Hair follicle dermal papilla cell (primary cell): ENCODE results near the gene BEST4. TPM values are rescaled to one million over a fixed set of nuclear protein-coding genes. Genes with fewer than 3 reads are reported as not detected.

Experiments
- small RNA-seq: library from RNA; depleted of rRNA; stranded (forward); fragments of <200 nt; gene quantifications from one replicate; pipeline ENCODE3, GENCODE V24; 2012
- total RNA-seq: library from RNA; depleted of rRNA; stranded (reverse); fragments of >200 nt; gene quantifications from 2 replicates; pipeline ENCODE4 v1.2.3, GENCODE V29; 2012

Gene BEST4
- total RNA-seq = 0.16 and 0.24 TPM in 2 replicates

GRCh38 chr1:44788120-44788860 lies at the start of gene BEST4:
Gene BEST4 (minus strand): TSS chr1:44788170. CDS start chr1:44787705, 465 bp downstream.

DNA sequence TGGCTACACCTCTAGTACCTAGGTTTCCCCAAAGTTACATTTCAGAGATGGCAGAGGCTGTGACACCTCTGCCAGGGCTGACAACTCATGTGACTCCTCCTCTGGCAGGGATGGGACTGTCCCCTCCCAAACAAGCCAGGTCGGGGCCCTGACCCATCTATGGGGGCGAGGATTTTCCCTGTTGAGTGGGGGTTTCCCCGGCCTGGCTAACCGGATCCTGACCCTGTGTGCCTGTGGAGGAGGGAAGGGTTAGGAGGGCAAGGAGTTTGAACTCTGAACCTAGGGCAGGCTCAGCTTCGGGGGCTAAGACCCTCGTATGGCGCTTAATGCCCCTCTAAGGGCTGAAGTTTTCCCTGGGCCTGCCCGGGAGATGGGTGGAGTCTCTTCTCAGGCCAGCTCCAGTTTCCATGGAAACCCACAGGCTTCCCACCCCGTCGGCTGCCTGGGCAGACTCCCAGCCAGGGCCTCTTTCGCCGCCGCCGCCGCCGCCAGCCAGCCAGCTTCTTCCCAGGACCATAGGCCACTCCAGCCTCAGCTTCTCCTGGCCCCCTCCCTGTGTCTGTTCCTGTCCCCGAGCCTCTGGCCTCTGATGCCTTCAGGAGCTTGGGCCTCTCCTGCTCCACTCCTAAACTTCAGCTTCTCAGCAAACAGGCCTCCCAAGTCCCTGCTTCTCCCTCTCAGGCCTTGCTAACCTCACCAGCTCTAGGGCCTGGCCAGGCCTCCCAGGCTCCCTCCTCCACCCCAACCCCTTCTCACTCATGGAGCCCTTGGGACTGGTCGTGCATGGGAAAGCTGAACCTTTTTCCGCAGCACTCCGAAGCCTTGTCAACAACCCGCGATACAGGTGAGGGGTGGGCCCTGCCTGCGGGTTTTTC lies 20.3 kb upstream of the BEST4 start, which contains the start of gene BTBD19:
Gene BTBD19 (plus strand): TSS at position 461 of the 875 bp plus-strand sequence. CDS start 298 bp downstream, at position 759.

GRCh38 chr1:44806704-44807363 lies 18.9 kb upstream of the BEST4 start, which contains the start of gene DYNLT4:
Gene DYNLT4 (minus strand): TSS chr1:44807351. CDS start chr1:44806668, 683 bp downstream.

DNA sequence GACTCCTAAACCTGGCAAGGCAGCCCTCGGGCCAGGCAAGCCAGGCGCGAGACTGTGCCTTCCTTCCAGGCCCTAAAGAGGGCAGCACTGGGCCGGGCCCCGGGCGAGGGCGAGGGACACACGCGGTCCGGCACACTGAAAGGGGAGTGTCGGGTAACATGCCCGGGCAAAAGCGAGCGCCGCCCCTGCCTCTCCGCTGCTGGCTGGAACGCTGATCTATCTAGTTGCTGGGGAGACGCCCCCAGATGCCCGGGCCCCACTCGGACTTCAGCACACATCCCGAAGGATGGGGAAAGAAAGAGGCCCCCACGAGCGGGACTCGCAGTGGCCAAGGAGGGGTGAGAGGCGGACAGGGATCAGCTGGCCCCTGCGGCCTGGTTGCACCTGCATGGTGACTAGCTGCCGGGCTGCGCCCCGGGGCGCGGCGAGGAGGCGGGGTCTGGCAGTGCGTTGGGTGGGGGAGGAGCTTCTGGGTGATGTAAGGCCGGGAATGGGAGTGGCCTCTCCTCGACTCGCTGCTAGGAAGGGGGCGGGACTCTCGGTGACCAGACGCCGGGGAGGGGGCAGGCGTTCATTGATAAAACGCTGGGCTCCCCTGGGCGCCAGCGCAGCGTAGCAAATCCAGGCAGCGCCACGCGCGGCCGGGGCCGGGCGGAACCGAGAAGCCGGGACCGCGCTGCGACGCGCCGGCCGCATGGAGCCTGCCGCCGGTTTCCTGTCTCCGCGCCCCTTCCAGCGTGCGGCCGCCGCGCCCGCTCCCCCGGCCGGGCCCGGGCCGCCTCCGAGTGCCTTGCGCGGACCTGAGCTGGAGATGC lies 12.0 kb upstream of the BEST4 start, which contains the start of gene PLK3:
Gene PLK3 (plus strand): TSS at position 608 of the 815 bp plus-strand sequence. CDS start 87 bp downstream, at position 695.

GRCh38 chr1:44775078-44775929 lies 12.7 kb downstream of the BEST4 start, which contains the start of gene RPS8:
Gene RPS8 (plus strand): TSS chr1:44775540. CDS start chr1:44775597, 57 bp downstream.

DNA sequence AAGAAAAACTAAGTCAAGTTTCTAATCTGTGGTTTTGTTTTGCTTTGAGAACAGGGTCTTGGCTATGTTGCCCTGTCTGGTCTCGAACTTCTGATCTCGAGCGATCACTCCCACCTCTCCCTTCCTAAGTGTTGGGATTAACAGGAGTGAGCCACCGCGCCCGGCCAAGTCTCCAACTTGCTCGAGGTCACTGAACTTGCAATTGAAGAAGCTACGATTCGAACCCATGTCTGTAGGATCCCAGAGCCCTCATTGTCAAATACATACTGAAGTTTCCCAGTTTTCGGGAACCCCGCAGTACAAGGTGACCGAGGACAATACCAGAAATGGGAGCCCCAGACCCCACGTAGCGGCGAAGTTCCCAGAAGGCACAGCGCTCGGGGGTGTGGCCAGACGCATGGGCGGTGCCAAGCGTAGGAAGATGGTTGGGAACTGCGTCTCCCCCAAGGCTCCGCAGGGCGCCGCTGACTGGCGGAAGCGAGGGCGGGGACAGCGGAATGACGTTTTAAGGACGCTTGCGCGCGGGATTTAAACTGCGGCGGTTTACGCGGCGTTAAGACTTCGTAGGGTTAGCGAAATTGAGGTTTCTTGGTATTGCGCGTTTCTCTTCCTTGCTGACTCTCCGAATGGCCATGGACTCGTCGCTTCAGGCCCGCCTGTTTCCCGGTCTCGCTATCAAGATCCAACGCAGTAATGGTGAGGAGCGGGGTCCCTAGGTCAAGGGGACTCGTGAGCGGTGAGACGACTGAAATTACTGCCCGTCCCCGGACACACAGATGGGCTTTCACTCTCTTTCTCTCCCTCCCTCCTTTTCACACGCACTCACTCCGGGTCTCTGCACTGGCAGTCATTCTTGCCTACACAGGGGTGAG lies 48.4 kb downstream of the BEST4 start, which contains the start of gene KIF2C:
Gene KIF2C (plus strand): TSS at position 531 of the 872 bp plus-strand sequence. CDS start 96 bp downstream, at position 627.

Small RNA genes within 50 kb of the gene (small RNA-seq; reads per million reads assigned to genes)
- 656 reads per million, percentile 99 among the genes with 10 or more reads in this experiment for gene SNORD38A
- not detected for gene SNORD38B
- 52.1 reads per million, percentile 97 among the genes with 10 or more reads in this experiment for gene SNORD46
- gene SNORD55 = not detected

Other genes starting within 250 kb of the BEST4 start
- gene TMEM53, start 113.7 kb downstream of the BEST4 start, total RNA-seq = 5.8 and 7.4 TPM in 2 replicates
- gene ARMH1, start 113.5 kb downstream of the BEST4 start, total RNA-seq = 0.97 and 2.9 TPM in 2 replicates
- not detected in 2 replicates for gene RNU5D-1, start 57.0 kb downstream of the BEST4 start, total RNA-seq
- gene KIF2C, start 48.3 kb downstream of the BEST4 start, total RNA-seq = 2.6 TPM in 2 replicates
- 847 and 1,097 TPM in 2 replicates for gene RPS8, start 12.6 kb downstream of the BEST4 start, total RNA-seq
- gene PLK3, start 12.2 kb upstream of the BEST4 start, total RNA-seq = 36.5 and 45.4 TPM in 2 replicates
- not detected in 2 replicates for gene DYNLT4, start 19.2 kb upstream of the BEST4 start, total RNA-seq
- gene BTBD19, start 20.4 kb upstream of the BEST4 start, total RNA-seq = 16.6 and 19.5 TPM in 2 replicates
- 0.24 and 0.32 TPM in 2 replicates for gene PTCH2, start 55.1 kb upstream of the BEST4 start, total RNA-seq
- gene EIF2B3, start 198.4 kb upstream of the BEST4 start, total RNA-seq = 27.3 and 29.8 TPM in 2 replicates
- gene HECTD3, start 223.2 kb upstream of the BEST4 start, total RNA-seq = 40.1 and 41.7 TPM in 2 replicates
- 105 and 112 TPM in 2 replicates for gene UROD, start 224.1 kb upstream of the BEST4 start, total RNA-seq